Measurements from ENCODE around the gene LHFPL6.

DNA sequence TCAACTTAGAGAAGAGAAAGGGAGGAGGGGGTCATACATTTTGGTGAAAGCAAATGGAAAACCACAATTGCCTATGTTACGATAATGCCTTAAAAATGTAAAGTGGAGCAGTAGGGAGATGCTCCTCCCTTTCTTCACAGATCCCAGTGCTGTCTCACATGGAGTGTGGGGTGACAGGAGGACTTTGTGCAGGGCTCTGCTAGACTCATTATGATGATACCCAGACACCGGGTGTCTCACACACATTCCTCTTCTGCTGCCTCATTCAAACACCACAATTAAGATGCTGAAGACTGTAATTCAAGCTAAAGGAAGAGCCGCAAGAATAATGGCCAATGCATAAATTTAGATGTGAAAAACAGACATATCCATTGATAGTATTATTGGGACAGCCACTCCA lies 150.6 kb downstream of the LHFPL6 start:
- TF ChIP-seq CTCF (IDR thresholded peaks at IDR 0.05) (no peak), POLR2A (IDR thresholded peaks at IDR 0.05) (no peak)

Data from esophagus squamous epithelium (tissue), 4 donors.